Measurements from ENCODE around the gene SPATS2.
A peak's percentile ranks its signal among the peaks of the same experiment; 100 is the strongest.
"Not testable (repeated sequence)": the region's sequence is repeated elsewhere in the genome, so short reads cannot be mapped to it uniquely, and the experiment has no call there.

SPATS2 gene

GRCh38 chr12:49414364-49414763 lies 47.1 kb downstream of the SPATS2 start:
- no peak for ATAC-seq

DNA sequence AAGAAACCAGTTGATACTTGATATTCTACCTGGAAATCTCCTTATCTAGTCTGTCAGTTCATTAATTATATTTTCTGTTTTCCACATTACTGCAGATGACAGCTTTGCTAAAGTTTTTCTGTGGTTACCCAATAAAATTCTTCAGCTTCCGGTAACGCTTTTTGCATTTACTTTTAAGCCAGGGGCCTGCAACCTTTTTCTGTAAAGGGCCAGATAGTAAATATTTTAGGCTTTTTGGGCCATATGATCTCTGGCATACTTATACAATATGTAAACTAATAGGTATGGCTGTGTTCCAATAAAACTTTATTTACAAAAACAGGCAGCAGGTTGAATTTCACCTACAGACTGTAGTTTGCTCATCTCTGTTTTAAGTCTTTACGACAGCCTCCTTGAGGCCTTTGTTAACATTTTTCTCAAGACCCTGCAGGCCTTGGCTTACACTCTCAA lies 48.3 kb downstream of the SPATS2 start:
- no peak for ATAC-seq

- ATAC-seq = no peak
Measured at GRCh38 chr12:49416892-49417291, 49.6 kb downstream of the SPATS2 start.

DNA sequence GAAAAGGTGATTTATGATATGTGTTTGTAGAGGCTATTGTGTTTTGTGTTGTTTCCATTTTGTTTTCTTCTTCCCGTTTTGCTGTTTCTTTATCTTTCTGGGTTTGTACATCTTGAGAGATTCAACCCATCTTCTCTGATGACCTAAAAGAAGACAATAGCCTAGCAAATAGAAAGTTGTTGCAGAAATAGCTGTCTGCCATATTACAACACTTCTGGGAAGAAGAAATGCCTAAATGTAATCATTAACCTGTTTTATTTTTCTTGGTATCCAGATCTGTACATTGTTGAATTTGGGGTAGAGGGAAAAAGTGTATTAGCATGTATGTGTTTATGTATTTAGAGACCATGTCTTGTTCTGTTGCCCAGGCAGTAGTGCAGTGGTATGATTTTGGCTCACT lies 50.3 kb downstream of the SPATS2 start:
- no peak for ATAC-seq

DNA sequence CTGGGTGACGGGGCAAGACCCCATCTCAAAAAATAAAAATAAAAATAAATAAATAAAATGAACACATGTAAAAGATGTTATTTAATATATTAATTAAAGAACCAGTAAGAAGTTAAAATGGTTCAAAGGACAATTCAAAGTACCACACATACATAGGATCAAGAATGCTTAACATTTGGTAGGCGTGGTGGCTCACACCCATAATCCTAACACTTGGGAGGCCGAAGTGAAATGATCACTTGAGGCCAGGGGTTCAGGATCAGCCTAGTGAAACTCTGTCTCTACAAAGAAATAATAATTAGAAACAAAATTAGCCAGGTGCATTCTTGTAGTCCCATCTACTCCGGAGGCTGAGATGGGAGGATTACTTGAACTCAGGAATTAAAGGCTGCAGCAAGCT lies 53.3 kb downstream of the SPATS2 start:
- ATAC-seq = no peak

- ATAC-seq = no peak
Measured at GRCh38 chr12:49422114-49422513, 54.9 kb downstream of the SPATS2 start.

- no peak for ATAC-seq
Measured at GRCh38 chr12:49428793-49429192, 61.5 kb downstream of the SPATS2 start.

DNA sequence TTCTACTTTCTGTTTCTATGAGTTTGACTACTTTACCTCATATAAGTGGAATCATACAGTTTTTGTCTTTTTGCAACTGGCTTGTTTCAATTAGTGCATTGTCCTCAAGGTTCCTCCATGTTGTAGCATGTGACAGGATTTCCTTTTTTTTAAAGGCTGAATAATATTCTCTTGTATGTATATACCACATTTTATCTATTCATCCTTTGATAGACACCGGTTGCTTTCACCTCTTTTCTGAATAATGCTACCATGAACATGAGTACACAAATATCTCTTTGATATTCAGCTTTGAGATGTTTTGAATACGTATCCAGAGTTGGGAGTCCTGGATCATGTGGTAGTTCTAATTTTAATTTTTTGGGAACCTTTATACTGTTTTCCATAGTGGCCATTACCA lies 65.4 kb downstream of the SPATS2 start:
- ATAC-seq = no peak

DNA sequence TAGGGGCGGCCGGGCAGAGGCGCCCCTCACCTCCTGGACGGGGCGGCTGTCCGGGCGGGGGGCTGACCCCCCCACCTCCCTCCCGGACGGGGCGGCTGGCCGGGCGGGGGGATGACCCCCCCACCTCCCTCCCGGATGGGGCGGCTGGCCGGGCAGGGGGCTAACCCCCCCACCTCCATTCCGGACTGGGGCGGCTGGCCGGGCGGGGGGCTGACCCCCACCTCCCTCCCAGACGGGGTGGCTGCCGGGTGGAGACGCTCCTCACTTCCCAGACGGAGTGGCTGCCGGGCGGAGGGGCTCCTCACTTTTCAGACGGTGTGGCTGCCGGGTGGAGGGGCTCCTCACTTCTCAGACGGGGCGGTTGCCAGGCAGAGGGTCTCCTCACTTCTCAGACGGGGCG lies 69.5 kb downstream of the SPATS2 start:
- ATAC-seq = not testable (repeated sequence)

- ATAC-seq = no peak
Measured at GRCh38 chr12:49439042-49439441, 71.8 kb downstream of the SPATS2 start.

DNA sequence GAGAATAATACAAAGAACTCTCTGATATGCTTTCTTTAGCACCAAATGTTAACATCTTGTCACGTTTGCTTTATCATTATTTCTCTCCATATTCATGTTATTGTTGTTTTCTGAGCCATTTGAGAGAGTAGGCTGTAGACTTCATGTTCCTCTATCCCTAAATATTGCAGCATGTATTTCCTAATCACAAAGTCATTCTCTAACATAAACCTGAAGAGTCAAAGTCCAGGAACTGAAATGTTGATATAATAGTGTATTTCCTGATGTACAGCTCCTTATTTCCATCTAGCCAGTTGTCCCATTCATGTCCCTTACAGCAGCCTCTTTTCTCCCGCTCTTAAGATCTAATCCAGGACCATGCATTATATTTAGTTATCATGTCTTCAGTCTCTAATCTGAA lies 72.8 kb downstream of the SPATS2 start:
- no peak for ATAC-seq

GRCh38 chr12:49442915-49443314 lies 75.7 kb downstream of the SPATS2 start:
- no peak for ATAC-seq

GRCh38 chr12:49446571-49446970 lies 79.3 kb downstream of the SPATS2 start:
- ATAC-seq = no peak

- no peak for ATAC-seq
Measured at GRCh38 chr12:49448858-49449257, 81.6 kb downstream of the SPATS2 start.

DNA sequence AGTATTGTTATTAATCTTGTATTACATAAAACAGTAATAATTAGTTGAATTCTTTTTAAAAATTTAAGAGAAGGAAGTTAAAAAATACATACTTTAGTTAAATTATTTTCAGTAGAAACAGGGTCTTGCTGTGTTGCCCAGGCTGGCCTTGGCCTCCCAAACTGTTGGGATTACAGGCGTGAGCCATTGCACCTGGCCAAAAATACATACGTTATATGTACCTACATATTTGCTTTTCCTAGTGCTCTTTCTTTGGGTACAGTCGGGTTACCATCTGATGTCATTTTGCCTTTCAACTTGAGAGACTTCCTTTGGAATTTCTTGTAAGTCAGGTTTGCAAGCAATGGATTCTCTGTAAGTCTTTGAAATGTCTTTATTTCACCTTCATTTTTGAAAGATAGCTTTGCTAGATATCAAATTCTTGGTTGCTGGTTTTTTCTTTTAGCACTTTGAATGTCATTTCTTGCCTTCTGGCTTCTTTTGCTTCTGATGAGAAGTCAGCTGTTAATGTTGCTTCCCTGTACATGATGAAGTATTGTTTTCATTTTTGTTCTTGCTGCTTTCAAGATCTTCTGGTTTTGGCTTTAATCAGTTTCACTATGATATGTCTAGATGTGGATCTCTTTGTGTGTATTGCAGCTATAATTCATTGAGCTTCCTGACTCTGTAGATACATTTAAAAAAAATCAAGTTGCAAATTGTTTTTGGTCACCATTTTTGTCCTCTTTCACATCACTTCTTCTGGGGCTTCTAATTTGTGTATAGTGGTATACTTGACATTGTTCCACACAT lies 84.4 kb downstream of the SPATS2 start:
- ATAC-seq = peak; percentile 70 to 75

DNA sequence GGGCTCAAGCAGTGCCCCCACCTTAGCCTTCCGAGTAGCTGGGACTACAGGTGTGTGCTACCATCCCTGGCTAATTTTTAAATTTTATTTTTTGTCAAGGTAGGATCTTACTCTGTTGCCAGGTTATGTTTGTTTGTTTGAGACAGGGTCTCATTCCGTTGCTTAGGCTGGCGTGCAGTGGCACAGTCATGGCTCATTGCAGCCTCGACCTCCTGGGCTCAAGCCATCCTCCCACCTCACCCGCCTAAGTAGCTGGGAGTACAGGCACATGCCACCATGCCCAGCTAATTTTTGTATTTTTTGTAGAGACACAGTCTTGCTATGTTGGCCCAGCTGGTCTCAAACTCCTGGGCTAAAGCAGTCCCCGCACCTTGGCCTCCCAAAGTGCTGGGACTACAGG lies 88.2 kb downstream of the SPATS2 start:
- no peak for ATAC-seq

DNA sequence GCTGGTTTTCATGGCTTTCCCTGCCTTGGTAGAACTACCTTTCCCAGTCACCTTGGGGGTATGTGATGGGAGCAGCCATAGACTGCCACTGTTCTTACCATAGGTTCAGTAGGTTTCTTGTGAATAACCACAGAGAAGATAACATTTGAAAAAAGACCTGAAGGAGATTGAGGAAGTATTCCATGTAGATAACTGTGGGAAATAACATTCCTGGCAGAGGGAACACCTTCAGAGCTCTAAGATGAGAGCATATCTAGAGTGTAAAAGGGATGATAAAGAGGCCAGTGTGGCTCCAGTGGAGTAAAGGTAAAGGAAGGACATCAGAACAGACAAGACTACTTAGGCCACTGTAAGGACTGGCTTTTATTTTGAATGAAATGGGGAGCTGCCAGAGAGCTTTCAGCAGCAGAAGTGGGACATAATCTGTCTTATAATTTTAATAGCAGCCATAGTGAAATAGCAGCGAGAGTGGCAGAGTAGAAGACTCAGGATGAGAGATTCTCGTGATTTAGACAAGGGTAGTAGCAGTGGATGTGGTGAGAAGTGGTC lies 88.9 kb downstream of the SPATS2 start:
- no peak for ATAC-seq

DNA sequence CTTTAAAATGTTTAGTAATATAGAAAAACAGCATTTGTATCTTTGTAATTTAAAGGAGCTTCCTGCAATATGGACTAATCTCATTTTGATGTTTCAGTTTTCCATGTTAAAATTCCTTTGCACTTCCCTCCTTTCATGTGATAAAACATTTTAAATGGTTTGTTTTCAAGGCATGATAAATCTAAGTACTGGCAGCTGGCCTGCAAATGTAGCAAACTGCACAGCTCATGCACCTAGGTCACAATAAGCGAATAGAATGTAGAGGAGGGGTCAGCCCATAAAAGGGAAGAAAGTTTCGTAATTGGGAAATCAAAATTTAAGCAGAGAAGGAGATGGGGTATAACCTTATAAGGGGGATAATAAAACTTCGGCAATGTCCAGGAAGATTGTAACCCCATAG lies 91.6 kb downstream of the SPATS2 start:
- no peak for ATAC-seq

- ATAC-seq = no peak
Measured at GRCh38 chr12:49461221-49461620, 94.0 kb downstream of the SPATS2 start.

- ATAC-seq = no peak
Measured at GRCh38 chr12:49462083-49462744, 95.0 kb downstream of the SPATS2 start.

DNA sequence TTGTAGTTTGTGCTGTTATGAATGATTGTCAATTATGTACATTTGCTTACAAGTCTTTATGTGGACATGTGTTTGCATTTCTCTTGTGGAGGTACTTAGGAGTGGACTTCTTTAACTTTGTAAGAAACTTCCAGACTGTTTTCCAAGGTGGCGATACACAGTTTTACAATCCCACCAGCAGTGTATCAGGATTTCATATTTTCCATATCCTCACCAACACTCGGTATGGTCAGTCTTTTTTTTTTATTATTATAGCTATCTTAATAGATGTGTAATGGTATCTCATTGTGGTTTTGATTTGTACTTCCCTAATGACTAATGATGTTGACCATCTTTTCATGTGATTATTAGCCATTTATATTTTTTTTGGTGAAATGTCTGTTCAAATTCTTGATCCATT lies 97.9 kb downstream of the SPATS2 start:
- no peak for ATAC-seq

GRCh38 chr12:49470986-49471385 lies 103.7 kb downstream of the SPATS2 start:
- ATAC-seq = no peak

- ATAC-seq = no peak
Measured at GRCh38 chr12:49471557-49471956, 104.3 kb downstream of the SPATS2 start.

DNA sequence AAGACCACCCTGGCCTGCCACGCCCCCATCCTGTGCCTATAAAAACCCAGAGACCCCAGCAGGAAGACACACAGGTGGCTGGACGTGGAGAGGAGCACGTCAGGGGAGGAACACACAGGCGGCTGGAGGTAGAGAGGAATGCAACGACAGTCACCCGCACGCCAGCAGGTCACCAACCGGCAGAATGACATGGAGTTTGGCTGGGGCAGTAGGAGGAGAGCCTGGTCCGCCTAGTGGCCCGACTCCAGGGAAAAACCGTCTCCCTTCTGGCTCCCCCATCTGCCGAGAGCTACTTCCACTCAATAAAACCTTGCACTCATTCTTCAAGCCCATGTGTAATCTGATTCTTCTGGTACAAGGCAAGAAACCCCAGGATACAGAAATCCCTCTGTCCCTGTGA lies 108.8 kb downstream of the SPATS2 start:
- ATAC-seq = no peak

Data from activated CD4-positive, CD25-positive, alpha-beta regulatory T cell treated with anti-CD3 and anti-CD28 coated beads, Interleukin-2, amount 50 U/mL, for 24 hours (primary cell).